B cell (primary cell): ENCODE data around the gene COPA. TPM values are rescaled to one million over a fixed set of nuclear protein-coding genes. Genes with fewer than 3 reads are reported as not detected.

Experiments used
- ATAC-seq: fragments of 200-7000 bp; cut with Tn5 transposase; one replicate; pipeline ENCODE4 v1.10.0; 2021; ENCODE audit warnings: low read depth, mild to moderate bottlenecking, moderate number of reproducible peaks, moderate library complexity
- CTCF ChIA-PET: fragments of 350-600 bp; sonication (Branson Sonifier 250); formaldehyde crosslinking; loops from one replicate; lab custom pipeline; 2021; ENCODE audit warnings: antibody characterized with exemption, inconsistent platforms; lab: Charles Lee
- POLR2A ChIA-PET: fragments of 350-600 bp; sonication (Branson Sonifier 250); formaldehyde crosslinking; loops from one replicate; lab custom pipeline; 2021; ENCODE audit warnings: antibody characterized with exemption; lab: Charles Lee
- DNase-seq: peaks from one replicate; pipeline ENCODE4 v3.0.0; 2013
- H2AFZ ChIP-seq: 2 replicates; pipeline ENCODE4 v1.6.1; 2012; ENCODE audit warnings: mild to moderate bottlenecking, low read depth, low read length; ENCODE audit not compliant: insufficient read depth, poor library complexity, severe bottlenecking
- H3K27ac ChIP-seq, 2 donors: 1 replicate in 1 of 2; 2 replicates in 1 of 2; pipeline ENCODE4 v1.5.1; 2012 to 2013; ENCODE audit warnings: low read length in 2 of 2, mild to moderate bottlenecking in 2 of 2, moderate library complexity in 1 of 2
- H3K27me3 ChIP-seq, 4 experiments: fragments of 200-600 bp in 1 of 4; sonication (generic) in 1 of 4; replicated peaks in 1 of 4; 1 replicate in 2 of 4; 2 replicates in 2 of 4; pipeline versions ENCODE4 v1.6.1 to v1.7.0; 2013 to 2016; ENCODE audit warnings: low read length in 3 of 4, mild to moderate bottlenecking in 2 of 4, mixed read lengths in 1 of 4, moderate library complexity in 1 of 4; ENCODE audit not compliant: insufficient read depth in 4 of 4, control insufficient read depth in 3 of 4; ENCODE audit errors: control extremely low read depth in 1 of 4
- H3K36me3 ChIP-seq, 2 experiments: replicated peaks in 1 of 2; 1 replicate in 1 of 2; 2 replicates in 1 of 2; pipeline versions ENCODE4 v1.6.1 to v1.7.1; 2013; ENCODE audit warnings: low read length in 1 of 2; ENCODE audit not compliant: insufficient read depth in 2 of 2, control insufficient read depth in 1 of 2; ENCODE audit errors: control extremely low read depth in 1 of 2, extremely low read depth in 1 of 2
- H3K4me1 ChIP-seq, 2 donors: fragments of 200-600 bp in 1 of 2; sonication (generic) in 1 of 2; 1 replicate in 1 of 2; 2 replicates in 1 of 2; pipeline versions ENCODE4 v1.5.1 to v1.6.1; 2013 to 2017; ENCODE audit warnings: low read length in 2 of 2; ENCODE audit not compliant: control insufficient read depth in 2 of 2, insufficient read depth in 2 of 2
- H3K4me2 ChIP-seq: replicated peaks from 2 replicates; pipeline ENCODE3; 2012; ENCODE audit warnings: mild to moderate bottlenecking, low read depth, low read length; ENCODE audit not compliant: poor library complexity, severe bottlenecking
- H3K4me3 ChIP-seq, 5 experiments: fragments of 200-600 bp in 1 of 5; sonication (generic) in 1 of 5; 1 replicate in 3 of 5; 2 replicates in 2 of 5; pipeline versions ENCODE4 v1.5.1 to v1.7.0; 2011 to 2016; ENCODE audit warnings: low read length in 4 of 5, mild to moderate bottlenecking in 4 of 5, low read depth in 2 of 5, control low read depth in 1 of 5, moderate library complexity in 1 of 5; ENCODE audit not compliant: insufficient read depth in 1 of 5; ENCODE audit errors: control extremely low read depth in 1 of 5, extremely low read depth in 1 of 5
- H3K79me2 ChIP-seq: fragments of 200-600 bp; sonication (generic); one replicate; pipeline ENCODE4 v1.6.0; 2016; ENCODE audit warnings: low read length; ENCODE audit not compliant: control insufficient read depth, insufficient read depth
- H3K9ac ChIP-seq: fragments of 200-600 bp; sonication (generic); 2 replicates; pipeline ENCODE4 v1.6.1; 2017; ENCODE audit warnings: mild to moderate bottlenecking, low read length, moderate library complexity
- H3K9me3 ChIP-seq, 3 donors: one replicate each; pipeline versions ENCODE4 v1.6.1 to v1.7.1; 2013; ENCODE audit warnings: low read length in 2 of 3; ENCODE audit not compliant: control insufficient read depth in 2 of 3, insufficient read depth in 1 of 3; ENCODE audit errors: control extremely low read depth in 1 of 3
- H4K20me1 ChIP-seq: 2 replicates; pipeline ENCODE4 v1.6.0; 2012; ENCODE audit warnings: mild to moderate bottlenecking, low read length; ENCODE audit not compliant: insufficient read depth, control insufficient read depth, poor library complexity, severe bottlenecking
- H3K27ac Mint-ChIP-seq: one replicate; pipeline ENCODE4 v1.8.0; 2021; ENCODE audit warnings: mixed read lengths
- H3K27me3 Mint-ChIP-seq: one replicate; pipeline ENCODE4 v1.8.0; 2021; ENCODE audit warnings: mixed read lengths
- H3K4me1 Mint-ChIP-seq: one replicate; pipeline ENCODE4 v1.8.0; 2021; ENCODE audit warnings: mixed read lengths
- H3K4me3 Mint-ChIP-seq: one replicate; pipeline ENCODE4 v1.8.0; 2021; ENCODE audit warnings: mixed read lengths
- H3K9me3 Mint-ChIP-seq: one replicate; pipeline ENCODE4 v1.8.0; 2022; ENCODE audit warnings: mixed read lengths; ENCODE audit not compliant: insufficient read depth
- CTCF ChIP-seq: fragments of 200-600 bp; IDR thresholded peaks from one replicate; pipeline ENCODE4 v1.8.0; 2022; ENCODE audit warnings: antibody characterized with exemption, mild to moderate bottlenecking
- EZH2 ChIP-seq: IDR thresholded peaks from 2 replicates; pipeline ENCODE4 v1.6.1; 2012; ENCODE audit warnings: borderline replicate concordance, low read depth, mild to moderate bottlenecking, moderate library complexity, low read length; ENCODE audit not compliant: insufficient read depth, poor library complexity, severe bottlenecking
- WGBS: methylation state at CpG from one replicate; pipeline ENCODE4 v1.1.5; 2013; ENCODE audit warnings: missing lambda C conversion rate; ENCODE audit not compliant: insufficient coverage; 5-methylcytosine and 5-hydroxymethylcytosine counted together
- intact Hi-C: fragments of 100-400 bp; cut with micrococcal nuclease; formaldehyde crosslinking; loops from one replicate; pipeline ENCODE4 v1.10.0; 2022
- polyA plus RNA-seq: library from polyadenylated mRNA; depleted of rRNA; stranded (reverse); fragments of >200 nt; gene quantifications from 2 replicates; pipeline ENCODE4 v1.2.3, GENCODE V29; 2012
- total RNA-seq, 2 donors: library from RNA; stranded (reverse); fragments of 120-200 nt in 1 of 2; gene quantifications; 1 replicate in 1 of 2; 2 replicates in 1 of 2; pipeline versions ENCODE4 v1.2.3 to v1.2.4, GENCODE V29; 2013 to 2022

The COPA gene
- total and polyA plus RNA-seq, 2 donors (not counting 1 experiment from before 2014, with no cell fraction given) = 39.1 to 168 TPM

DNA sequence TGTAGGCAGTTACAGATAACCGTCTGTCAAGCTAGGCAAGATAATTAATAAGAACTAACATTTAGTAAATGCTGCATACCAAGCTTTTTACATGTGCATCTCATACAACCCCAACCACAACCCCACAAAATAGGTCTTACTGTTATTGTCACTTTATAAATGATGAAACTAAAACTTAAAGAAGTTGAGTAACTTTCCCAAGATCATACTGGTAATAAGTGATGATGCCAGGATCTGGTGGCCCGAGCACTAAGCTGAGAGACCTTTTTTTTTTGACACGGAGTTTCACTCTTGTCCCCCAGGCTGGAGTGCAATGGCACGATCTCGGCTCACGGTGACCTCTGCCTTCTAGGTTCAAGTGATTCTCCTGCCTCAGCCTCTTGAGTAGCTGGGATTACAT, 1.9 kb upstream of the COPA start:
- WGBS = 95% methylated on average over 5 of the region's 6 CpGs

More for the DNA sequence above, 1.9 kb upstream of the COPA start:
- Histone ChIP-seq H4K20me1 (peaks cover 6% of the 10 kb centered on the region), H3K4me1 (peaks cover 46 to 54% of the 10 kb centered on the region in 2 donors), H3K36me3 (peaks cover 0 to 23% of the 10 kb centered on the region in 2 experiments), H2AFZ (no peak overlapping the region), H3K9me3 (no peaks in the 10 kb centered on the region), H3K4me3 (no peak overlapping the region), H3K79me2 (peaks cover 89% of the 10 kb centered on the region), H3K27me3 (no peaks in the 10 kb centered on the region), H3K27ac (no peak overlapping the region), H3K9ac (no peak overlapping the region), H3K4me2 (peak overlapping the region; percentile 89)
- ATAC-seq = no peak
- H3K27me3 Mint-ChIP-seq = no peaks in the 10 kb centered on the region
- peaks cover 66% of the 10 kb centered on the region for H3K4me1 Mint-ChIP-seq
- no peak for TF ChIP-seq CTCF
- TF ChIP-seq EZH2 = no peak
- H3K27ac Mint-ChIP-seq = peak overlapping the region; percentile 80
- CTCF ChIA-PET = interaction anchor here (1.6 to 4.3 kb wide), 4 partner anchors 31 to 244 kb away, joined by 5 to 22 read pairs (median 12); no protein-coding TSS in a partner anchor
- intact Hi-C loops = loop anchor here (5.0 to 10.0 kb wide), 6 partner anchors 32 to 810 kb away; partner anchors contain the start of genes LY9, UFC1, USF1 and USP21
- no peak for DNase-seq
- no peaks in the 10 kb centered on the region for H3K9me3 Mint-ChIP-seq
- POLR2A ChIA-PET = interaction anchor here (0.7 kb wide), 1 partner anchor 231 kb away, joined by 3 read pairs; no protein-coding TSS in a partner anchor
- H3K4me3 Mint-ChIP-seq = peak overlapping the region; percentile 99
